IMR-90 (cell line): ENCODE data around the gene WWC2. TPM values are rescaled to one million over a fixed set of nuclear protein-coding genes. Genes with fewer than 3 reads are reported as not detected.

Experiments used
- ATAC-seq: fragments of 200-7000 bp; cut with Tn5 transposase; 2 replicates; pipeline ENCODE4 v1.9.1; 2020; ENCODE audit warnings: low read depth, mild to moderate bottlenecking, moderate library complexity
- BruUV-seq: library from RNA; stranded (reverse); fragments of 400-500 nt; replicated peaks from 2 replicates; lab custom pipeline; 2021; lab: Mats Ljungman, UMichigan
- CTCF ChIA-PET: fragments of 300-600 bp; formaldehyde crosslinking; extraction: SDS; loops from one replicate; lab custom pipeline; 2021; ENCODE audit warnings: antibody characterized with exemption; lab: Yijun Ruan, JAX
- POLR2A ChIA-PET: fragments of 300-600 bp; sonication (Branson Sonifier 250); formaldehyde crosslinking; loops from one replicate; lab custom pipeline; 2022; ENCODE audit warnings: antibody characterized with exemption; ENCODE audit not compliant: unreplicated experiment; lab: Charles Lee
- DNase-seq: peaks from one replicate; pipeline ENCODE4 v3.0.0; 2013
- H2AFZ ChIP-seq: replicated peaks from 2 replicates; pipeline ENCODE3; 2013; ENCODE audit warnings: low read length, mild to moderate bottlenecking; ENCODE audit not compliant: poor library complexity
- H2AK5ac ChIP-seq: 2 replicates; pipeline ENCODE4 v1.6.1; 2013; ENCODE audit warnings: low read depth, low read length, inconsistent platforms
- H2AK9ac ChIP-seq: replicated peaks from 2 replicates; pipeline ENCODE3; 2013; ENCODE audit warnings: mild to moderate bottlenecking, low read depth, low read length, moderate library complexity; ENCODE audit not compliant: poor library complexity
- H2BK120ac ChIP-seq: 2 replicates; pipeline ENCODE4 v1.6.1; 2013; ENCODE audit warnings: low read depth, low read length, inconsistent platforms
- H2BK15ac ChIP-seq: 3 replicates; pipeline ENCODE4 v1.6.1; 2013; ENCODE audit warnings: low read depth, low read length, inconsistent platforms
- H2BK20ac ChIP-seq: 2 replicates; pipeline ENCODE4 v1.6.1; 2013; ENCODE audit warnings: low read depth, mild to moderate bottlenecking, inconsistent platforms, low read length, moderate library complexity
- H2BK5ac ChIP-seq: 2 replicates; pipeline ENCODE4 v1.6.1; 2013; ENCODE audit warnings: mild to moderate bottlenecking, low read depth, low read length, inconsistent platforms; ENCODE audit not compliant: poor library complexity, severe bottlenecking
- H3K14ac ChIP-seq: replicated peaks from 2 replicates; pipeline ENCODE4 v1.6.1; 2013; ENCODE audit warnings: low read depth, low read length, inconsistent platforms
- H3K18ac ChIP-seq: 2 replicates; pipeline ENCODE4 v1.6.1; 2013; ENCODE audit warnings: low read depth, low read length, control low read depth
- H3K23ac ChIP-seq: 2 replicates; pipeline ENCODE4 v1.6.1; 2013; ENCODE audit warnings: low read depth, low read length, inconsistent platforms
- H3K27ac ChIP-seq: 2 replicates; pipeline ENCODE4 v1.5.1; 2013; ENCODE audit warnings: mild to moderate bottlenecking, control low read depth, low read length; ENCODE audit not compliant: insufficient read depth
- H3K27me3 ChIP-seq: 2 replicates; pipeline ENCODE4 v1.6.1; 2013; ENCODE audit warnings: low read length; ENCODE audit not compliant: control insufficient read depth, insufficient read depth
- H3K36me3 ChIP-seq: 2 replicates; pipeline ENCODE4 v1.6.1; 2013; ENCODE audit warnings: low read length, mixed read lengths; ENCODE audit not compliant: control insufficient read depth, insufficient read depth
- H3K4ac ChIP-seq: 2 replicates; pipeline ENCODE4 v1.6.1; 2013; ENCODE audit warnings: low read depth, low read length, inconsistent platforms
- H3K4me1 ChIP-seq: 2 replicates; pipeline ENCODE4 v1.6.1; 2013; ENCODE audit warnings: low read length, mixed read lengths; ENCODE audit not compliant: control insufficient read depth, insufficient read depth
- H3K4me2 ChIP-seq: 2 replicates; pipeline ENCODE4 v1.6.1; 2013; ENCODE audit warnings: low read depth, mild to moderate bottlenecking, control low read depth, low read length, moderate library complexity
- H3K4me3 ChIP-seq: 2 replicates; pipeline ENCODE4 v1.5.1; 2013; ENCODE audit warnings: low read depth, mild to moderate bottlenecking, control low read depth, low read length, moderate library complexity; ENCODE audit not compliant: insufficient read depth
- H3K56ac ChIP-seq: 2 replicates; pipeline ENCODE4 v1.6.1; 2013; ENCODE audit warnings: low read length, inconsistent platforms; ENCODE audit not compliant: insufficient read depth; ENCODE audit errors: extremely low read depth
- H3K79me1 ChIP-seq, 2 experiments: 2 replicates each; pipeline ENCODE4 v1.6.1; 2013; ENCODE audit warnings: low read length in 2 of 2, inconsistent platforms in 1 of 2, low read depth in 1 of 2
- H3K9ac ChIP-seq: 2 replicates; pipeline ENCODE4 v1.6.1; 2013; ENCODE audit warnings: low read depth, low read length, control low read depth
- H3K9me1 ChIP-seq: 2 replicates; pipeline ENCODE4 v1.6.1; 2013; ENCODE audit warnings: low read length, inconsistent platforms; ENCODE audit not compliant: insufficient read depth
- H3K9me3 ChIP-seq: 2 replicates; pipeline ENCODE4 v1.6.1; 2013; ENCODE audit warnings: low read length; ENCODE audit not compliant: control insufficient read depth, insufficient read depth
- H4K20me1 ChIP-seq: 2 replicates; pipeline ENCODE4 v1.6.1; 2013; ENCODE audit warnings: low read length, inconsistent platforms; ENCODE audit not compliant: insufficient read depth
- H4K5ac ChIP-seq: 2 replicates; pipeline ENCODE4 v1.6.1; 2013; ENCODE audit warnings: mild to moderate bottlenecking, low read depth, low read length, control low read depth
- H4K8ac ChIP-seq, 2 experiments: 2 replicates each; pipeline ENCODE4 v1.6.1; 2013; ENCODE audit warnings: low read depth in 2 of 2, low read length in 2 of 2, control low read depth in 1 of 2, inconsistent platforms in 1 of 2
- H4K91ac ChIP-seq: 2 replicates; pipeline ENCODE4 v1.6.1; 2013; ENCODE audit warnings: low read depth, low read length, inconsistent platforms; ENCODE audit not compliant: insufficient read depth
- CEBPB ChIP-seq: IDR thresholded peaks from 2 replicates; pipeline ENCODE4 v1.6.1; 2012; ENCODE audit warnings: low read depth, low read length, improper control_type of control experiment
- CHD1 ChIP-seq: IDR thresholded peaks from 2 replicates; pipeline ENCODE4 v1.6.1; 2012; ENCODE audit warnings: low read depth, low read length, improper control_type of control experiment
- MAFK ChIP-seq: IDR thresholded peaks from 2 replicates; pipeline ENCODE4 v1.6.1; 2012; ENCODE audit warnings: low read depth, low read length, improper control_type of control experiment
- NFE2L2 ChIP-seq: fragments of 150-350 bp; IDR thresholded peaks from 2 replicates; pipeline ENCODE4 v1.6.1; 2016; ENCODE audit warnings: low read depth, mild to moderate bottlenecking, low read length
- WGBS, 2 experiments: methylation state at CpG; one replicate each; pipeline versions ENCODE4 v1.1.5 to v1.1.7; 2013; ENCODE audit warnings: missing lambda C conversion rate in 2 of 2; ENCODE audit not compliant: insufficient read length in 1 of 2; ENCODE audit errors: extremely low coverage in 2 of 2; 5-methylcytosine and 5-hydroxymethylcytosine counted together
- dilution Hi-C: fragments of 300-500 bp; cut with HindIII; formaldehyde crosslinking; loops from one replicate; pipeline ENCODE4 v1.14.3; 2018; ENCODE audit warnings: low sequenced_read_pairs; ENCODE audit not compliant: unreplicated experiment
- in situ Hi-C: fragments of 300-500 bp; cut with MboI; formaldehyde crosslinking; loops from 3 replicates; pipeline ENCODE4 v1.14.3; 2019; ENCODE audit warnings: low sequenced_read_pairs, inconsistent platforms, mixed read lengths
- intact Hi-C: fragments of 100-400 bp; cut with micrococcal nuclease; formaldehyde crosslinking; loops from 2 replicates; pipeline ENCODE4 v1.10.0; 2022
- polyA plus RNA-seq, 3 experiments: library from polyadenylated mRNA; depleted of rRNA; stranded (reverse); fragments of >200 nt; gene quantifications; 2 replicates each; pipeline ENCODE4 v1.2.3, GENCODE V29; 2012; ENCODE audit warnings: low replicate concordance in 1 of 3
- total RNA-seq: library from RNA; depleted of rRNA; stranded (reverse); fragments of >200 nt; gene quantifications from 2 replicates; pipeline ENCODE4 v1.2.3, GENCODE V29; 2012

WWC2 gene
- total and polyA plus RNA-seq, 2 of the 4 experiments (the other 2 are of a cell fraction) = 26.6 to 27.4 TPM

- peak overlapping the region; percentile 22 for H2BK5ac ChIP-seq
- POLR2A ChIA-PET = no interaction called here
- peak overlapping the region; percentile 51 for H3K4ac ChIP-seq
- no peak overlapping the region for H3K27ac ChIP-seq
- H3K4me1 ChIP-seq = no peaks in the 10 kb centered on the region; the same call in 1 of the 2 replicates
- H2BK120ac ChIP-seq = peak overlapping the region; percentile 79
- H3K4me2 ChIP-seq = no peak overlapping the region
- peaks cover 3% of the 10 kb centered on the region; the same call in 1 of the 2 replicates for H3K9me3 ChIP-seq
- H3K36me3 ChIP-seq = no peaks in the 10 kb centered on the region
- no TSS peak for BruUV-seq
- H3K14ac ChIP-seq = peak overlapping the region; percentile 57
- H3K56ac ChIP-seq = peak overlapping the region; percentile 23; the same call in 1 of the 2 replicates
- 0 out of 2 replicates have a peak, but pooled peaks cover 3% of the 10 kb centered on the region for H3K9me1 ChIP-seq
- dilution Hi-C loops (no loop called here), in situ Hi-C loops (loop anchor here (5.0 to 10.0 kb wide), 3 partner anchors 140 to 330 kb away; no protein-coding TSS in a partner anchor), intact Hi-C loops (loop anchor here (1.0 to 5.0 kb wide), 3 partner anchors 25 to 333 kb away; partner anchors contain the start of gene WWC2)
- H4K5ac ChIP-seq = peak overlapping the region; percentile 73
- peak overlapping the region; percentile 61 for H2AK5ac ChIP-seq
- no peak overlapping the region for H2AK9ac ChIP-seq
- H2BK20ac ChIP-seq = peak overlapping the region; percentile 63
- H4K8ac ChIP-seq = peak overlapping the region; percentile 45 to 83; a peak in 3 of 4 replicates
- no peak overlapping the region for H3K4me3 ChIP-seq
- 0 out of 2 replicates have a peak overlapping the region, but pooled peaks have one; percentile 29 for H3K23ac ChIP-seq
- TF ChIP-seq CHD1 (no peak), NFE2L2 (peak; percentile 17; the same call in 1 of the 2 replicates), CEBPB (peak; percentile 70), MAFK (no peak)
- H3K27me3 ChIP-seq = no peaks in the 10 kb centered on the region
- peak overlapping the region; percentile 67 for H2AFZ ChIP-seq
- H4K91ac ChIP-seq = peak overlapping the region; percentile 87
- peak; percentile 70 for ATAC-seq
- peak; percentile 32 for DNase-seq
- CTCF ChIA-PET = interaction anchor here (0.8 to 3.1 kb wide), 6 partner anchors 28 to 324 kb away, joined by 3 to 23 read pairs (median 5); no protein-coding TSS in a partner anchor
- 56% methylated on average over 5 of the region's 7 CpGs; no CpG with 5 or more reads in 1 of the 2 experiments for WGBS, 2 experiments
- no peaks in the 10 kb centered on the region for H4K20me1 ChIP-seq
- no peak overlapping the region for H2BK15ac ChIP-seq
- no peaks in the 10 kb centered on the region for H3K79me1 ChIP-seq
- no peak overlapping the region for H3K9ac ChIP-seq
- peak overlapping the region; percentile 55; the same call in 1 of the 2 replicates for H3K18ac ChIP-seq
Measured at GRCh38 chr4:183074288-183074990, 24.6 kb upstream of the WWC2 start.
